Psoas muscle (tissue), 7 donors: ENCODE data around the gene IGF2BP3. TPM values are rescaled to one million over a fixed set of nuclear protein-coding genes. Genes with fewer than 3 reads are reported as not detected.

Experiments
- polyA plus RNA-seq, 3 donors: library from polyadenylated mRNA; stranded (reverse); fragments of 200-250 nt; gene quantifications; one replicate each; pipeline ENCODE4 v1.2.3, GENCODE V29; 2013
- total RNA-seq, 4 donors: library from RNA; stranded (reverse); fragmentation: NEBNext Ultra II Directional in 2 of 4; extraction: Animal tissue kit (Norgen Biotek cat#: 25700) in 2 of 4; gene quantifications; one replicate each; pipeline versions ENCODE4 v1.2.1 to v1.2.4, GENCODE V29; 2021 to 2023
- donor health status: healthy with polysubstance abuse.
- donor health status: DM: no; HTN: no; CAD: no; lungs with moderate emphysema.
- donor health status: Bipolar disorder and iron deficiency.
- donor health status: healthy.
- donor health status: DM: no; HTN: no; CAD: no.
- donor health status: DM: no; HTN: no; CAD: no.
- donor health status: DM: yes; HTN: yes; CAD: no.

Gene IGF2BP3
- total and polyA plus RNA-seq, 7 donors, result 0.03 to 0.73 (median 0.34) TPM

Other genes starting within 250 kb of the IGF2BP3 start
- gene GPNMB, start 223.7 kb downstream of the IGF2BP3 start, total RNA-seq, result 10 to 100 TPM; 11.2 to 24.9 (median 17.6) TPM
- 10 to 100 TPM in 1 of 3 donors, 1 to 10 TPM in 2; 4.3 to 10.7 (median 7.6) TPM for gene GPNMB, start 223.7 kb downstream of the IGF2BP3 start, polyA plus RNA-seq
- 100 to 1,000 TPM in 2 of 4 donors, 10 to 100 TPM in 2; 79.5 to 109 (median 98.3) TPM for gene MALSU1, start 171.2 kb downstream of the IGF2BP3 start, total RNA-seq
- gene MALSU1, start 171.2 kb downstream of the IGF2BP3 start, polyA plus RNA-seq, result 100 to 1,000 TPM in 1 of 3 donors, 10 to 100 TPM in 2; 65.2 to 108 (median 75.2) TPM
- 10 to 100 TPM; 25.1 to 31.5 (median 28.5) TPM for gene TRA2A, start 61.5 kb upstream of the IGF2BP3 start, total RNA-seq
- gene TRA2A, start 61.5 kb upstream of the IGF2BP3 start, polyA plus RNA-seq, result 10 to 100 TPM; 17.5 to 35.6 (median 29.0) TPM
- 10 to 100 TPM in 3 of 4 donors, 1 to 10 TPM in 1; 9.8 to 13.4 (median 12.6) TPM for gene CCDC126, start 126.9 kb upstream of the IGF2BP3 start, total RNA-seq
- 10 to 100 TPM in 1 of 3 donors, 1 to 10 TPM in 2; 7.2 to 17.9 (median 8.9) TPM for gene CCDC126, start 126.9 kb upstream of the IGF2BP3 start, polyA plus RNA-seq
- gene FAM221A, start 209.7 kb upstream of the IGF2BP3 start, total RNA-seq, result 1 to 10 TPM in 3 of 4 donors, under 1 TPM in 1; 0.57 to 4.0 (median 1.7) TPM
- gene FAM221A, start 209.7 kb upstream of the IGF2BP3 start, polyA plus RNA-seq, result 1 to 10 TPM; 1.4 to 3.5 (median 2.3) TPM
- gene STK31, start 239.7 kb upstream of the IGF2BP3 start, total RNA-seq, result under 1 TPM in 1 of 4 donors, not detected in 3; 0.18 TPM
- under 1 TPM in 2 of 3 donors, not detected in 1; 0.01 to 0.03 TPM for gene STK31, start 239.7 kb upstream of the IGF2BP3 start, polyA plus RNA-seq